ENCODE results near the gene SEZ6L2.

SEZ6L2 gene

GRCh38 chr16:29862383-29862883 lies 36.9 kb downstream of the SEZ6L2 start:
- H3K4me3 ChIP-seq (ENCODE audit: low read depth, low read length), result peak overlapping the region; percentile 84
- no peak for DNase-seq (ENCODE audit: low read depth)

- no peak overlapping the region for H3K4me3 ChIP-seq (ENCODE audit: low read depth, low read length)
These were observed 39.1 kb downstream of the SEZ6L2 start for GRCh38 chr16:29860218-29860617.

DNA sequence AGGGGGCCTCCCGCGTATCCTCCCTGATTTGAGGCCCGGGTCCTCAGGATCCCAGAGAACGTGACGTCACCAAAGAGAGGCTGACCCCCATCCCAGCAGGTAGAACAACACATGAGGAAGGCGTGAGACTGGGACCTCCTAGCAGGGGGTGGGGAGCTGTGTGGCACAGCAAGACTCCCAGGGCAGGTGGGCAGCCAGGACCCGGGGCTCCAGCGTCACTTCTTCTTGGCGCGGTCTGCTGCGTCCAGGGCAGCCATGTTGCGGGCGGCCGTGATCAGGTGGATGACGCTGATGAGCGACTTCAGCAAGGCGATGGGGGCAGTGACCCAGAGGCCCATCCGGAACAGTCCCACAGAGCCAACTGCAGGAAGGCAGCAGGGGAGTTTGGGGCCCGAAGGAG lies 40.4 kb downstream of the SEZ6L2 start:
- no peak for DNase-seq (ENCODE audit: low read depth)
- no peak overlapping the region for H3K4me3 ChIP-seq (ENCODE audit: low read depth, low read length)

More at GRCh38 chr16:29860218-29860617, 39.1 kb downstream of the SEZ6L2 start:
- no peak for DNase-seq (ENCODE audit: low read depth)

- no peak for DNase-seq (ENCODE audit: low read depth)
- no peak overlapping the region for H3K4me3 ChIP-seq (ENCODE audit: low read depth, low read length)
These were observed 41.1 kb downstream of the SEZ6L2 start for GRCh38 chr16:29858149-29858849.

DNA sequence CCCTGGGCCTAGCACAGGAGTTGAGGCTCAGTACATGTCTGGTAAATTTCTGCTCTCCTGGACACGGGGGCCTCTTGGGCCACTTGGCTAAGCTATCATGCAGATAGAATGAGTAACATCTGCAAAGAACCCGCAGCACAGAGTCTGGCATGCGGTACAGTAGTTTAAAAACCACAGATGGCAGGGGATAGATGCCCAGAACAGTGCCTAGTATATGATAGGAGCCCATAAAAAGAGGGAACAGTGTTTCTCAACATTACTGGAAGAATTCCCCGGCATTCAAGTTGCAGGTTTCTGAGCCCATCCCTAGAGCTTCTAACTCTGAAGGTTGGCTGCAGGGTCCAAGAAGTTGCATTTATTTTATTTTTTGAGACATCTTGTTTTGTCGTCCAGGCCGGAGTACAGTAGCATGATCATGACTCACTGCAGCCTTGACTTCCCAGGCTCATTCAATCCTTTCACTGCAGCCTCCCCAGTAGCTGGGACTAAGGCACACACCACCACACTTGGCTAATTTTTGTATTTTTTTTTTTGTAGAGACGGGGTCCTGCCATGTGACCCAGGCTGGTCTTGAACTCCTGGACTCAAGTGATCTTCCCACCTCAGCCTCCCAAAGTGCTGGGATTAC lies 42.1 kb downstream of the SEZ6L2 start:
- no peak overlapping the region for H3K4me3 ChIP-seq (ENCODE audit: low read depth, low read length)
- peak; percentile 37 for DNase-seq (ENCODE audit: low read depth)

DNA sequence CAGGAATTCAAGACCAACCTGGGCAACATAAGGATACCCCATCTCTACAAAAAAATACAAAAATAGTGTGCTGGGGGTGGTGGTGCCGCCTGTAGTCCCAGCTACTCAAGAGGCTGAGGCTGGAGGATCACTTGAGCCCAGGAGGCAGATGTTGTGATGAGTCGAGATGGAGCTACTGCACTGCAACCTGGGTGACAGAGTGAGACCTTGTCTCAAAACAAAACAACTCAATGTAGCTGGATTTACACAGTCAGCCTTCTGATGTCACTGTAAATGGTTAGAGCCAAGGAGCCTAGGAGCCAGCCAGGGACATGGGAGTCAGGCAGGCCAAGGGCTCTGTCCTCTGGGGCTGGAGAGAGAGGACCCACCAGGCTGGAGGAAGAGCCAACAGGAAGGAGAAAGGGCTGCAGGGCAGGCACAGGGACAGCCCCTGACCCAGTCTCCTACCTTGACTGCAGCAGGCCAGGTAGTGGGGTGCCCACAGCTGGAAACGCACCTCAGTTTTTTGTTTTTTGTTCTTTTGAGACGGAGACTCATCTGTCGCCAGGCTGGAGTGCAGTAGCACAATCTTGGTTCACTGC lies 44.7 kb downstream of the SEZ6L2 start:
- DNase-seq (ENCODE audit: low read depth), result no peak

DNA sequence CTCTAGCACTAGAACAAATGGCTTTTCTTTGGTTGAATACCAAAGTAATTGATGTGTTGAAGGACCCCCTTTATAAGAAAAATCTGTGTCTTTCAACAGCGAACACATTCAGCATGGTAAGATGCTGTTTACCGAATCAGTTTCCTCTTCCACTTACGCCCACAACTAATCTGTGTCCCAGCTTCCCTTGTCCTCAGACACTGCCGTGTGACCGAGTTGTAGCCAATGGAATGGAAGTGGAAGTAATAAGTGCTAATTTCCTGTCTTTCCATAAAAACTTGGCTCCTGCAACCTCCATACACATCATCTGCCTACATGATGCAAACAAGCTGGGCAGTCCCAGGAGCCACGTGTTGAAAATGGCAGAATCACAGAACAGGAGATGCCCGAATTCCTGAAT lies 46.7 kb downstream of the SEZ6L2 start:
- no peak overlapping the region for H3K4me3 ChIP-seq (ENCODE audit: low read depth, low read length)
- peak; percentile 33 for DNase-seq (ENCODE audit: low read depth)

More for the DNA sequence above, 44.7 kb downstream of the SEZ6L2 start:
- no peak overlapping the region for H3K4me3 ChIP-seq (ENCODE audit: low read depth, low read length)

- DNase-seq (ENCODE audit: low read depth), result no peak
These were observed 48.4 kb downstream of the SEZ6L2 start for GRCh38 chr16:29850998-29851397.

GRCh38 chr16:29849505-29849904 lies 49.8 kb downstream of the SEZ6L2 start:
- no peak overlapping the region for H3K4me3 ChIP-seq (ENCODE audit: low read depth, low read length)
- no peak for DNase-seq (ENCODE audit: low read depth)

More at GRCh38 chr16:29850998-29851397, 48.4 kb downstream of the SEZ6L2 start:
- H3K4me3 ChIP-seq (ENCODE audit: low read depth, low read length), result no peak overlapping the region

- no peak for DNase-seq (ENCODE audit: low read depth)
These were observed 50.7 kb downstream of the SEZ6L2 start for GRCh38 chr16:29848420-29849297.

GRCh38 chr16:29845656-29846055 lies 53.7 kb downstream of the SEZ6L2 start:
- no peak overlapping the region for H3K4me3 ChIP-seq (ENCODE audit: low read depth, low read length)

More at GRCh38 chr16:29848420-29849297, 50.7 kb downstream of the SEZ6L2 start:
- no peak overlapping the region for H3K4me3 ChIP-seq (ENCODE audit: low read depth, low read length)

GRCh38 chr16:29844575-29845331 lies 54.6 kb downstream of the SEZ6L2 start:
- no peak for DNase-seq (ENCODE audit: low read depth)
- no peak overlapping the region for H3K4me3 ChIP-seq (ENCODE audit: low read depth, low read length)

More at GRCh38 chr16:29845656-29846055, 53.7 kb downstream of the SEZ6L2 start:
- DNase-seq (ENCODE audit: low read depth), result no peak

DNA sequence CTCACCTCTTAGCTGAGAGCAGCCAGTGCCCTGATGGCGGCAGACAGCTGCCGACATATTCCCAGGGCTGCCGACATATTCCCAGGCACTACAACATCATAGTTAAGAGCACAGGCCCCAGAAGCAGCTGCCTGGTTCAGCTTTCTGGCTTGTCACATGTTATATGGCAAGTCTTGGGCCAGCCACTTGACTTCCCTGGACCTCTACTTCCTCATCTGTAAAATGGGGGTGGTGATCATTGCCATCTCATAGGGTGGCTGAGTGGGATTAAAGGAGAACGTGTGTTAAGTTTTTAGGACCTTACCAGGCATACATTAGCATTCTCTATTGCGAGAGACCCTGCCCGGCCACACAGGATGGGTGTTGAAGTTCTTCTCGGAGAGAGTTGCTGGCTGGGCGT lies 55.4 kb downstream of the SEZ6L2 start:
- H3K4me3 ChIP-seq (ENCODE audit: low read depth, low read length), result no peak overlapping the region
- no peak for DNase-seq (ENCODE audit: low read depth)

GRCh38 chr16:29842732-29843346 lies 56.5 kb downstream of the SEZ6L2 start:
- no peak overlapping the region for H3K4me3 ChIP-seq (ENCODE audit: low read depth, low read length)
- DNase-seq (ENCODE audit: low read depth), result no peak

DNA sequence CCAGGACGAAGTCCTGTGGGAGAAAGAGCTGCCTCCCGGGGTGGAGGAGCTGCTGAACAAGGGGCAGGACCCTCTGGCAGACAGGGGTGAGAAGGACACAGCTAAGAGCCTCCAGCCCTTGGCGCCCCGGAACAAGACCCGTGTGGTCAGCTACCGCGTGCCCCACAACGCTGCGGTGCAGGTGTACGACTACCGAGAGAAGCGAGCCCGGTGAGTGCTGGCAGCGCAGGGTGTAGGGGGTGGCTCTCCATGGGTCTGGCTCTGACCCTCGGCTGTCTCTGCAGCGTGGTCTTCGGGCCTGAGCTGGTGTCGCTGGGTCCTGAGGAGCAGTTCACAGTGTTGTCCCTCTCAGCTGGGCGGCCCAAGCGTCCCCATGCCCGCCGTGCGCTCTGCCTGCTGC lies 57.7 kb downstream of the SEZ6L2 start:
- H3K4me3 ChIP-seq (ENCODE audit: low read depth, low read length), result no peak overlapping the region

GRCh38 chr16:29840240-29840639 lies 59.1 kb downstream of the SEZ6L2 start:
- H3K4me3 ChIP-seq (ENCODE audit: low read depth, low read length), result no peak overlapping the region
- no peak for DNase-seq (ENCODE audit: low read depth)

More for the DNA sequence above, 57.7 kb downstream of the SEZ6L2 start:
- DNase-seq (ENCODE audit: low read depth), result no peak

DNA sequence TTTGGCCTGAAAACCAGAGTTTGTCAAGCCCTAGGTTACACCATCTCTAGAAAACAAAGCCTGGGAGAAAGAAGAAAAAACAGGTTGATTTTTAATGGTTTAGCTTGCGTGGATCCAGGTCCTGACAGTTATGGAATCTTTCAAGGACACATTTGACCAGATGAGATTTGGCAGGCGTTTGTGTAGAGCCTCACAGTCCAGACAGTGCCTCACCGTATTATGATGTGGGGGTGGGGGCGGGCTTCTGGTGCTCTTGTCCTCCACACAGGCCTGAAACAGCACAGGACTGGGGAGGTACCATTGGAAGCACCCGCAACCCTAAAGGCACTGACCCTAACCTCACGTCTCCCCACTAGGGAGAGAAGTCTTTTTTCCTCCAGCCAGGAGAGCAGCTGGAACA lies 59.5 kb downstream of the SEZ6L2 start:
- DNase-seq (ENCODE audit: low read depth), result no peak

DNA sequence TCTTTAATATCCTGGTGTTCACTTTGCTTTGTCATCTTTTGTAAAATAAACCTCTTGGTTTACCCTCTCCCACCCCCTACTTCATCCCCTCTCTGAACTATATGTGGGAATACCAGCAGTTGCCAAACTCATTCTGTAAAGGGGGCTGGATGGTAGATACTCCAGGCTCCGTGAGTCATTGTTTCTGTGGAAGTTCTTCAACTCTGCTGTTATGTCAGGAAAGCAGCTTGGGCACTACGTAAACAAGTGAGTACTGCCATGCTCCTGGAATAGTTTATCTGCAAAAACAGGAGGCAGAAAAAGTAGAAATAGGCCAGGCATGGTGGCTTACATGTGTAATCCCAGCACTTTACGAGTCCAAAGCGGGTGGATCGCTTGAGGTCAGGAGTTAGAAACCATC lies 61.5 kb downstream of the SEZ6L2 start:
- H3K4me3 ChIP-seq (ENCODE audit: low read depth, low read length), result no peak overlapping the region
- DNase-seq (ENCODE audit: low read depth), result no peak

More for the DNA sequence above, 59.5 kb downstream of the SEZ6L2 start:
- H3K4me3 ChIP-seq (ENCODE audit: low read depth, low read length), result no peak overlapping the region
